GM18867 (cell line): Measurements from ENCODE around the gene RGP1.

ENCODE experiments used
- ATAC-seq: cut with Tn5 transposase; IDR thresholded peaks from one replicate; pipeline ENCODE4 v1.9.1; 2021; ENCODE audit warnings: mild to moderate bottlenecking, moderate library complexity; ENCODE audit not compliant: unreplicated experiment

Gene RGP1

DNA sequence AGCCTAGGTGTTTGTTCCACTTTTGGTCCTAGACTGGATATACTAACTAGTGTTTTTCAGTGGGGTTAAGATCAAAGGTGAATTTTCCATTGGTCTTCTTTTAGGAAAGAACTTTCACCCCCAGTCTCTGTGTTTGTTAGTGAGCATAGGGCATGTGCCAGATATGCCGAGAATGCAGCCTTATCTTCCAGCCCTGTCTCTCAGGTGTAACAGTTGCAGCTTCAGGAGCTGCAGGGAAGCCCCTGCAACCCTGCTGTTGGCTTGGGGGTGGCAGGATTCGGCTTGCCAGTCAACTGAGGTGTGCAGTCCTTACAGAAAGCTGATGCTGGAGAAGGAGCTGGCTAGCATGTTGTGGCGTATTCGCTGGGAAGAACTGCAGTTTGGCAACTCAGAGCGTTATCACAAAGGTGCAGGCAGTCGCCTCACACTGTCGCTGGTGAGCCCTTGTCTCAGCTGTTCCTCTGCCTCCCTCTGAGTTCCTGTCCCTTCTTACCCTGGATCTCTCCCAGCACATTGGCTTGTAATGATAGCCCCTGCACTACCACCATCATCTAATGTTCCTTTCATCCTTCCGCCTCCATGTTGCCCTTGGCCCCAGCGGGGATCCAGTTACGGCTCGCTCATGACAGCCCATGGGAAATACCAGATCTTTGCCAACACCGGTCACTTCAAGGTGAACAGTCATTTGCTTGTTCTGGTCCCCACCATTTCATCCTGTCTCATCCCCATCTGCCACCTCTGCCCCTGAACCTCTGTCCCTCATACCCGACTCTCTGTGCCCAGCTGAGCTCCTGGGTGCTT, 52.4 kb downstream of the RGP1 start:
- no peak for ATAC-seq

- ATAC-seq = no peak
Observed at GRCh38 chr9:35806101-35806500, 57.0 kb downstream of the RGP1 start.
